ENCODE results near the gene PTPN2.
"Not testable (repeated sequence)": the region's sequence is repeated elsewhere in the genome, so short reads cannot be mapped to it uniquely, and the experiment has no call there.

The PTPN2 gene

DNA sequence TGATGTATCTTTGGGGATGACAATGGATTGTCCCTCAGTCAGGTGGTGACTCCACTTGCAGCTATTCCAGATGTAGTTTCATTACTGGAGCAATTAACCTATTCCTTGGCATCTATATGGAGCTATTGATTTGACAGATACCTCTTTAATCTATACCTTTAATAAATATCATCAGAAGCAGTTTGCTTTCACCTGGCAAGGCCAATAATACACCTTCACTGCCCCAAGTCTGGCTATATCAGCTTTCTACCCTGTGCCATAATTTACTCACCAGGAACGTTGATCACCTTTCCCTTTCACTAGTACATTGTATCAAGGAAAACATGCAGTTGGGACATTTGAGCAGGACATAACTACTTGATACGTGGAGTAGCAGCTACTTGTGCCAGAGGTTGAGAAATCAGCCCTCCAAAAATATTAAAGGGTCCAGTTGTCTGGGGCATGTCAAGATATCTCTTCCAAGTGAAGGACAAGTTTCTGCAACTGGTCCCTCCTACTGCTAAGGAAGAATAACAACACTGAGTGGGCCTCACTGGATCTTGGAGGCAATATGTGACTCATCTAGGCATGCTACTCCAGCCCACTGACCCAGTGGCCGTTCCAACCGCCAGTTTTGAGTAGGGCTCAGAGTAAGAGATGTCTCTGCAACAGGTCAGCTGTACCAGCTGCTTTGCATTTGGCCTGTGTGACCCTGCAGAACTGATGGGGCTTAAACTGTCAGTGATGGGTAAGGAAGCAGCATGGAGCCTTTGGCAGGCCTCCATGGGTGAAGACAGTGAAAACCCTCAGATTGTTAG lies 114.2 kb downstream of the PTPN2 start:
- no peak for DNase-seq

DNA sequence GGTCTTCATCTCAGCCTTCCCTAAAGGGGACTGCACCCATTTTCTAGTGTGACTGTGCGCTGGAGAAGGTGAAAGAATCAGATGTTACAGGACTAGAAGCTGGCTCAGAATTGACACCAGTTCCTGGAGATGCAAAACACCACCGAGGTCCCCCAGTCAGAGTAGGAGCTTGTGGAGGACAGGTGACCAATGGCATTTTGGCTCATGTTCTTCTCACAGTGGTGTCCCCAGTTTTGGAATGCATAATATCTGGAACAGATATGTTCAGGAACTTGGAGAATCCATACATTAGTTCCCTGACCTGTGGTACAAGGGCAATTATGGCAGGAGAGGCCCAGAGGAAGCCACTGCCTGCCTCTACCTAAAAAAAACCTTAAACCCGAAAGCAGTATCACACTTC lies 114.9 kb downstream of the PTPN2 start:
- DNase-seq: no peak

DNA sequence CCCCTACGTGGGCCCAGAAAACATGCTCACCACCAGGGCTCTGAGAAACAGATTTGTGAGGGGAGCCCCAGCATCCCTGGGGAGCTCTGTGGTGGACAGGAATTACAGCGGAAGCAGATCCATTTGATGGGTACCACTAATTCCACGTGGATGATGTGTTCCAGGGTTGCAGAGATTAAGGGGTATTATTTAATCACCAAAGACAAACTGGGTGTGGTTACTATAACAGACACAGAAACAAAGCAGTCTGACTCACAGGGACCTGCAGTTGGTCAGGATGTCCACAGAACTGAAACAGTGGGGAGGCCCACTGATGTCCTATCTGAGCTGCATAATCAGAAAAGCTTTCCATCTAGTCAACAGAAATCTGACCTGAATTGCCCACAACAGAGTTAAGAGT lies 115.4 kb downstream of the PTPN2 start:
- DNase-seq: no peak

GRCh38 chr18:12767580-12768155 lies 116.4 kb downstream of the PTPN2 start:
- DNase-seq: no peak

DNA sequence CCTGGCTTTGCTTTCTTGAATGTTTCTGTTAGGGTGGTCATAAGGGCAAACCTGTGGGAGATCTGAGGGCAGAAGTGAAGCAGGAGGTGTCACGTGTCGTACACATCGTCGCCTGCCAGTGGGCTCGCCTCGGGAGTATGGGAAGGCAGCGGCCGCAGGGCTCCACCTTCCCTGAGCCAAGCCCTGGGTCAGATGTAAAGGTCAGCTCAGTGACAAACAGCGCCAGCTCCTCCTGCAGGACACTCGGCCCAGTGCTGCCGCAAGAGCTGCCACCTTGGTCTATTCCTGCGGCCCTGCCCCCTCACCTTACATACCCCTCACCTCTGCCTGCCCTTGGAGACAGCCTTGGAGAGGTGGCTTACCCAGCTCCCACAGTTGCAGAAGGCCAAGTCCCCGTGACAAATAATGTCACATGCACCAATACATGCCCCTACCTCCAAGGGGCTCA lies 117.0 kb downstream of the PTPN2 start:
- DNase-seq: no peak

DNA sequence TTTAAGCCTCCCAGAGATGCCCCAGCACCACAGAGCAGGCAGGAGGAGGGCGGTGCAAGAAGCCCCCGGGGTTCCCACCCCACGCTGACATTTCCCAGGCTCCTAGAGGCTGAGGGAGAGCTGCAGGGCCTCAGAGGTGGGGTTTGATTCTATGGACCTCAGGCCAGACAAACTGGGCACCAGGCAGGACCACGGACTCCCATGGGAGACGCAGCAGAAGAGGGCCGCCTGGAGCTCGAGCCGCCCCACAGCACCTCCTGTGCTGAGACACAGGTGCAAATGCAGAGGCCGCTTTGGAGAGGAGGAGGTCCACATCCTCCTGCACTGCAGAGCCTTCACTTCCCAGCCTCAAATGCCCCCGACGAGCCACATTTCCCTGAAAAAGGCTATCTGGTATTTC lies 118.5 kb downstream of the PTPN2 start:
- no peak for DNase-seq

GRCh38 chr18:12765126-12765525 lies 118.9 kb downstream of the PTPN2 start:
- no peak for DNase-seq

- DNase-seq: not testable (repeated sequence)
Measured at GRCh38 chr18:12758566-12758965, 125.5 kb downstream of the PTPN2 start.

DNA sequence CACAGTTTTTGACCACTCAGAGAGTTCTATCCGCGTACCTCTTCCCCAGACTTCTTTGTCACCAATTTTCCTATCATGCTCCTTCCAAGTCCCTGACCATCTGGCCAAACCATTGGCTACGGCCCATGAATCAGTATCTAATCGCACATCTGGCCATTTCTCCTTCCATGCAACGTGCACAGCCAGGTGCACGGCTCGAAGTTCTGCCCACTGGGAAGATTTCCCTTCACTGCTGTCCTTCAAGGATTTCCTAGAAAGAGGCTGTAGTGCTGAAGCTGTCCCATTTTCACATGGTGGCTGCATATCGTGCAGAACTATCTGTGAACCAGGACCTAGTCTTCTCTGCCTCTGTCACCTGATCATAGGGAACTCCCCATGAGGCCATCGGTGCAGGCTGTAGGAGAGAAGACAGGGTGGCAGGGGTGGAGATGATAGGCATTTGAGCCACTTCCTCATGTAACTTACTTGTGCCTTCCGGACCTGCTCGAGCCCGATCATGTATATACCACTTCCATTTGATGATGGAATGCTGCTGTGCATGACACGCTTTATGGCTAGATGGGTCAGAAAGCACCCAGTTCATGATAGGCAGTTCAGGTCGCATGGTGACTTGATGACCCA lies 127.3 kb downstream of the PTPN2 start:
- not testable (repeated sequence) for DNase-seq

- not testable (repeated sequence) for DNase-seq
Measured at GRCh38 chr18:12755606-12756005, 128.4 kb downstream of the PTPN2 start.

- no peak for DNase-seq
Measured at GRCh38 chr18:12754511-12754910, 129.5 kb downstream of the PTPN2 start.

DNA sequence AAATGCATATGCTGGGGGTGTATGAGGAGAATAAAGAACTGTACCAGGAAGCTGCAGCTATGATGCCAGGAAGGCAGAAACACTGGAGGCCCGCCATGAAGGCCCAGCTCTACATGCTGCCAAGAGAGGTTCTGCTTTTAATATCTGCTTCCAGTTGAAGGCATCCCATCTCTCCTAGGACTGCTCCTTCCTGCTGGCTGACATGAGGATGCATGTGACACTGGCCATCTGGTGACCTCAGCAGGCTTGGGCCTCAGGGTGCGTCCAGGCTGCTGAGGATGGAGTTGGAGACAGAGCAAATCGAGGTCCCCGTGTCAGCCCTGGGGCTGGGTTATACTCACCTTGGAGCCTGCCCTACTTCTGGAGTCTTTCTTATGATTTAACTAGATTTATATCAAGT lies 132.1 kb downstream of the PTPN2 start:
- no peak for DNase-seq

DNA sequence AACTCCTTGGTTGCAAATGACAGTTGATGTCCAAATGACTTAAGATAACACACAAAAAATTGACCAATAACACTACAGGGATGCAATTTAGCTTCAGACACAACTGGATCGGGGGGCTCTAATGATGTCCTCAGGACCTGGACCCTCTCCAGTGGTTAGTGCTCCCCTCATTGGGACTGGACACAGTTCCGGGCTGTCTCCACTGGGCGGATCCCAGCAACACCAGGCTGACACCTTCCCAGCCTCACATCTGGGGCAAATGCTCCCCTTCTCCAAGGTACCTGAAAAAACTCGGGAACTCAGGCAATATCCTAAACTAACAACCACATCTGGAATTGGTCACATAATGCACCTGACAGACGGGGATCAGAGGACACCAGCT lies 132.5 kb downstream of the PTPN2 start:
- DNase-seq: no peak

- no peak for DNase-seq
Measured at GRCh38 chr18:12750715-12751502, 133.1 kb downstream of the PTPN2 start.

- no peak for DNase-seq
Measured at GRCh38 chr18:12750076-12750714, 133.8 kb downstream of the PTPN2 start.

- DNase-seq: no peak
Measured at GRCh38 chr18:12749121-12749520, 134.9 kb downstream of the PTPN2 start.

GRCh38 chr18:12748671-12749070 lies 135.4 kb downstream of the PTPN2 start:
- DNase-seq: no peak

DNA sequence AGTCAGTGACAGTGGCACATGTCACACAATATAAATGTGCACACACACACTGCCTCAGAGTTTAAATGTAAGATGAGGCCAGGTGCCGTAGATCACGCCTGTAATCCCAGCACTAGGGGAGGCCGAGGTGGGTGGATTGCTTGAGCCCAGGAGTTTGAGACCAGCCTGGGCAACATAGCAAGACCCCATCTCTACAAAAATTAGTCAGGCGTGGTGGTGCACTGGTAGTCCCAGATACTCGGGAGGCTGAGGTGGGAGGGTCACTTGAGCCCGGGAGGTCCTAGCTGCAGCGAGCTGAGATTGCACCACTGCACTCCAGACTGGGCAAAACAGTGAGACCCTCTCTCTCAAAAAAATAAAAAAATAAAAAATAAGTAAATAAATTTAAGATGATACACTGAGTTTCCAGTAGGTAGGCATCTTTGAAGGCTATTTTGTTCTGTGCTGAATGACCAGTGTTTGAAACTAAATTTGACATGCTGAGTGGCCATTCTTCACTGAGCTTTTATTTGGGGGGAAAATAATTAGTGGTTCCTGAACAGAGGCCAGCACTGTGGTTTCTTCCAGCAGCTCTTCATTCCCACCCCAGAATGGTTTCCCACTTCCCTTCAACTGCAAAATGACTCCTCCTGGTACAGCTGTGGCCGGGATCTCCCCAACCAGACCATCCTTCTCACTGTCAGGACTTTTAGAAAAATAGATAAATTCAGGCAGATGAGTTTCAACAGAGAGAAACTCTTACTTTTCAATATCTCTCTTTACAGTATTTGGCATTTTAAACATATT lies 136.3 kb downstream of the PTPN2 start:
- no peak for DNase-seq

DNA sequence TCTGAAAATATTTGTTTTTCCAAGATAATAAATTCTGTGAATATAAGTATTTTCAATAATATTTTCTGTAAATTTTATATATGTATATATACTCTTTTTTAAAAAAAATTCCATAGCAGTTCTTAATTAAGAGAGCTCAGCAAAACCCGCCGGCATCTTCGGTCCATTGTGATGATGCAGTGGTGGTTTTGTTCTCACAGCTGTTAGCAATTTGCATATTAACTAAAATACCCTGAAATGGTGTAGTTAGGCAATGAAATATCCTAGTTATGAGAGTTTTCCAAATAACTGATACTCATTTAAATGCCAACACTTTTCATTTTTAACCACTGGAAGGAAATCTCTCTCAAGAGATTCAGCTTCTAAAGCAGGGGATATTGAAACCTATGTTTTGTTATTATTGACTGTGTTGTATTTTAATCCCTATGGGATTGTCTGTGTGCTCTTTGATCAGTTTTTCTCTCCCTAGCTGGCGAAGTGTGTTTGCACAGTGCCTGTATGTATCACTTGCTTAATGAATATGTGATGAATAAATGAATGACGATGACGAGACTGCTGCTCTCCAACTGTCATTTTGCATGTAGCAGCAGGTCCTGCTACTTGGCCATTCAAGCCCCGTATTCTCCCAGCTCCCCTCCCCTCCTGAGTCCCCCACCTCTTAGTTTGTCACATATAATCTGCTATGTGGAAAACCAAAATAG lies 138.8 kb downstream of the PTPN2 start:
- no peak for DNase-seq

DNA sequence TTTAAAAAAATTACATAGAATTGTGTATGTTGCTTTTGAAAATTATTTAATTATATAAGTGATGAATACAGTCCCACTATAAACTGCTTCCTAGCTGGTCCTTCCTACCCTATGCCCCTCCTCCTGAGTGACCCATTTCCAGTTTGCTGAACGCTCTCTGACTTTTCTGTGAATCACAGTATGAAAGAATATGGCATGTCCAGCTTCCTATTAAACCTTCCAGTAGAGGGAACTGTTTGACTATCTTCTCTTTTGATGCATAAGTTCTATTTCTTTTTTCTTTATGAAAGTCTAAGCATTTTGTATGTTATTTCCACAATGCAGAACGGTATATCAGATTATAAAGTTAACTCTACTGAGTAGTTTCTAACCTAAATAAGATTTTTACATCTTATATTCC lies 139.9 kb downstream of the PTPN2 start:
- DNase-seq: no peak

DNA sequence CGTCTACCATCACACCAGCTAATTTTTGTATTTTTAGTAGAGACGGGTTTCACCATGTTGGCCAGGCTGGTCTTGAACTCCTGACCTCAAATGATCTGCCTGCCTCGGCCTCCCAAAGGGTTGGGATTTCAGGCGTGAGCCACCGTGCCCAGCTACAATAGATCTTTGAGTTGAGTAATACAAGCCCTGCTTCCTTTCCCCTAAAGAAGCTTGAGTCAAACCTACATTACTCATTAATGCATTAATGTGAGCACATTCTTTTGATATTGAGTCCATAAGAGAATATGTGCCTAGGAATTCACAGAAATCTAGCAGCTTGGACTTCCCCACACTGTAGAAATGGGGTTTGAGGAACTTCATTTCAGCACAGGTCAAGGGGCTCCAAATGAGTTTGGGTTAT lies 141.6 kb downstream of the PTPN2 start:
- DNase-seq: no peak

Measured in NCI-H1930 (cell line).